ENCODE data around the gene ATP6V1E1.
"Not testable (repeated sequence)": the region's sequence is repeated elsewhere in the genome, so short reads cannot be mapped to it uniquely, and the experiment has no call there.

ATP6V1E1 gene

GRCh38 chr22:17628406-17629172 lies at the start of gene ATP6V1E1:
Gene ATP6V1E1 (minus strand): TSS chr22:17628749. CDS start chr22:17628635, 114 bp downstream.
- TF ChIP-seq ZNF274 (IDR thresholded peaks at IDR 0.05; ENCODE audit: low read depth, low read length): no peak

GRCh38 chr22:17675584-17675983 lies 47.0 kb upstream of the ATP6V1E1 start:
- no peak for TF ChIP-seq ZNF274 (IDR thresholded peaks at IDR 0.05; ENCODE audit: low read depth, low read length)
- no peak overlapping the region for H3K4me3 ChIP-seq (ENCODE audit: low read length)

More at GRCh38 chr22:17628406-17629172, at the start of gene ATP6V1E1:
- peak within 1 kb of the TSS; percentile 79 for H3K4me3 ChIP-seq (ENCODE audit: low read length)

- H3K4me3 ChIP-seq (ENCODE audit: low read length): no peak overlapping the region
- TF ChIP-seq ZNF274 (IDR thresholded peaks at IDR 0.05; ENCODE audit: low read depth, low read length): no peak
These were observed 45.6 kb upstream of the ATP6V1E1 start for GRCh38 chr22:17674152-17674551.

DNA sequence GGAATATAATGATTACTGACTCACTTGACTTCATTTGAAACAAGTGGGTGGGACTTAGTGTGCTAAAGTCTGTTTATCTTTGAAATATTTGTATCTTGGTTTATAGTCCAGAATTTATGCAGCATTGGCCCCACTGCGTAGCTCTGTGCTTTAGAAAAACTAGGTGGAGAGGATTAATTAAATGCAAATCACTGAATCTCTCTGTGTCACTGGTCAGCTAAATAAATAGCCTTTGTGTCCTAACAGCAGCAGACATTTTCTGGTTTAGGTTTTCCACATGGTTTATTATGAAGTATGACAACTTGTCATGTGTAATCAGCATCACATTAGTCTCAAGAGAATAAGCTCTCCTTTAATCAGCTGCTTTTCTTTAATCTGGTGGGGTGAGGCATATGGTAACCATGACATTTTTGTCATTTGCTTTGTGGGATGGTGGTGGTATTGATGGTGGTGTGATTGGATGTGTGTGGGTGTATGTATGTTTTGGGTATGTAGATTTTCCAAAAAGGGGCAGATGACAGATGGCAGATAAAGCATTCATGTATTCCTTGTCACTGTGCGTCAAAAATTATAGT lies 44.0 kb upstream of the ATP6V1E1 start:
- no peak overlapping the region for H3K4me3 ChIP-seq (ENCODE audit: low read length)
- no peak for TF ChIP-seq ZNF274 (IDR thresholded peaks at IDR 0.05; ENCODE audit: low read depth, low read length)

DNA sequence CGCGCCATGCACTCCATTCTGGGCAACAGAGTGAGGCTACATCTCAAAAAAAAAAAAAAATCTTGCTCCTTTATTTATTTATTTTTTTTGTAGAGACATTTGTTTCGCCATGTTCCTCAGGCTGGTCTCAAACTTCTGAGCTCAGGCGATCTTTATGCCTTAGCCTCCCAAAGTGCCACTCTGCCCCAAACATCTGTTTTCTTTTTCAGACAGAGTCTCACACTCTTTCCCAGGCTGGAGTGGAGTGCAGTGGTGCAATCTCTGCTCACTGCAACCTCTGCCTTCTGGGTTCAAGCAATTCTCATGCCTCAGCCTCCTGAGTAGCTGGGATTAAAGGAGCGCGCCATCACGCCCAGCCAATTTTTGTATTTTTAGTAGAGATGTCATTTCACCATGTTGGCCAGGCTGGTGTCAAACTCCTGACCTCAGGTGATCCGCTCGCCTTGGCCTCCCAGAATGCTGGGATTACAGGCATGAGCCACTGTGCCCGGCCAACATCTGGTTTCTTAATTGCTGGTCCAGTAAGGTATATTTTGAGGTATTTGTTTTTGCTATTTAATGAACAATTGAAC lies 43.1 kb upstream of the ATP6V1E1 start:
- H3K4me3 ChIP-seq (ENCODE audit: low read length): not testable (repeated sequence)

DNA sequence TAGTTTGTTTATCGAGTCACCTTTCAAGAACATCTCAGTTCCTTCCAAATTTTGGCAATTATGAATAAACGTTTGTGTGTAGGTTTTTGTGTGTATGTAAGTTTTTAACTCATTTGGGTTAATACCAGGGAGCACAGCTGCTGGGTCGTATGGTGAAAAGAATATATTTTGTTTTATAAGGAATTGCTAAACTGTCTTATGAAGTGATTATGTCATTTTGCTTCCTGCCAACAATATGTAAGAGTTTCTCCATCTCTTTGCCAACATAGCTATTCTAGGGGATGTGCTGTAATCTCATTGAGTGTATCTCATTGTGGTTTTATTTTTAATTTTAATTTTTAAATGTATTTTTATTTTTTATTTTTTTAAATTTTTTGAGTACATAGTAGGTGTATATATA lies 37.3 kb upstream of the ATP6V1E1 start:
- no peak for TF ChIP-seq ZNF274 (IDR thresholded peaks at IDR 0.05; ENCODE audit: low read depth, low read length)
- H3K4me3 ChIP-seq (ENCODE audit: low read length): no peak overlapping the region

GRCh38 chr22:17665248-17665647 lies 36.7 kb upstream of the ATP6V1E1 start:
- H3K4me3 ChIP-seq (ENCODE audit: low read length): no peak overlapping the region
- no peak for TF ChIP-seq ZNF274 (IDR thresholded peaks at IDR 0.05; ENCODE audit: low read depth, low read length)

GRCh38 chr22:17664414-17665055 lies 36.0 kb upstream of the ATP6V1E1 start:
- TF ChIP-seq ZNF274 (IDR thresholded peaks at IDR 0.05; ENCODE audit: low read depth, low read length): no peak
- H3K4me3 ChIP-seq (ENCODE audit: low read length): no peak overlapping the region

- no peak for TF ChIP-seq ZNF274 (IDR thresholded peaks at IDR 0.05; ENCODE audit: low read depth, low read length)
- H3K4me3 ChIP-seq (ENCODE audit: low read length): no peak overlapping the region
These were observed 28.4 kb upstream of the ATP6V1E1 start for GRCh38 chr22:17656870-17657395.

DNA sequence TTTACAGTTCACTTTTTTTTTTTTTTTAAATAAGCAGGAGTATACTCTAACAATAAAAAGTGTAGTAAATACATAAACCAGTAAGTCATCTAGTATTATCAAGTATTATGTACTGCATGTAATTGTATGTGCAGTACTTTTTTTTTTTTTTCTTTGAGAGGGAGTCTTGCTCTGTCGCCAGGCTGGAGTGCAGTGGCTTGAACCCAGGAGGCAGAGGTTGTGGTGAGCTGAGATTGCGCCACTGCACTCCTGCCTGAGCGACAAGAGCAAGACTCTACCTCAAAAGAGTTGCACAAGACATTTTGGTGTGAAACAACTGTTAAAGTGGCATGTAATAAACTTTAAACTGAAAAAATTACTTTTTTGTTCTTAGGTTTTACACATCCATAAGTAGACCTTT lies 26.7 kb upstream of the ATP6V1E1 start:
- no peak for TF ChIP-seq ZNF274 (IDR thresholded peaks at IDR 0.05; ENCODE audit: low read depth, low read length)
- H3K4me3 ChIP-seq (ENCODE audit: low read length): no peak overlapping the region

- no peak for TF ChIP-seq ZNF274 (IDR thresholded peaks at IDR 0.05; ENCODE audit: low read depth, low read length)
- no peak overlapping the region for H3K4me3 ChIP-seq (ENCODE audit: low read length)
These were observed 20.0 kb upstream of the ATP6V1E1 start for GRCh38 chr22:17648569-17648968.

DNA sequence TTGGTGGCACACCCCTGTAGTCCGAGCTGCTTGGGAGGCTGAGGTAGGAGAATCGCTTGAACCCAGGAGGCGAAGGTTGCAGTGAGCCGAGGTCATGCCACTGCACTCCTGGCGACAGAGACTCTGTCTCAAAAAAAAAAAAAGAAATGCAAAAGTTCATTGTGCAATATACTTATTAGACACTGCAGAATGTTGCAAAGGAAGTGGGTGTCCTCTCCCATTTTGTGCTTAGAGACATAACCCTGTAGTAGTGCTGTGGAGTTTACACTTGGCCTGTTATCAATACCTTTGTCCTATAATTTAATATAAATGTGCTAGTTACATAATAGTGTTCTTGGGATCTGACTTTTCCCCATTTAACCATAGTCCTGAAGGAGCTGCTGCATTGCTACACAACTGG lies 19.4 kb upstream of the ATP6V1E1 start:
- TF ChIP-seq ZNF274 (IDR thresholded peaks at IDR 0.05; ENCODE audit: low read depth, low read length): no peak
- no peak overlapping the region for H3K4me3 ChIP-seq (ENCODE audit: low read length)

GRCh38 chr22:17647452-17647851 lies 18.9 kb upstream of the ATP6V1E1 start:
- no peak overlapping the region for H3K4me3 ChIP-seq (ENCODE audit: low read length)
- TF ChIP-seq ZNF274 (IDR thresholded peaks at IDR 0.05; ENCODE audit: low read depth, low read length): no peak

- not testable (repeated sequence) for H3K4me3 ChIP-seq (ENCODE audit: low read length)
These were observed 13.8 kb upstream of the ATP6V1E1 start for GRCh38 chr22:17642357-17642756.

- TF ChIP-seq ZNF274 (IDR thresholded peaks at IDR 0.05; ENCODE audit: low read depth, low read length): no peak
- no peak overlapping the region for H3K4me3 ChIP-seq (ENCODE audit: low read length)
These were observed 12.7 kb upstream of the ATP6V1E1 start for GRCh38 chr22:17641269-17641668.
